ENCODE results near the gene DACT2. TPM values are rescaled to one million over a fixed set of nuclear protein-coding genes. Genes with fewer than 3 reads are reported as not detected.
"Not testable (repeated sequence)": the region's sequence is repeated elsewhere in the genome, so short reads cannot be mapped to it uniquely, and the experiment has no call there.

Gene DACT2
- total RNA-seq, 2 donors from 2014 or later, result 0.24 to 1.7 TPM

DNA sequence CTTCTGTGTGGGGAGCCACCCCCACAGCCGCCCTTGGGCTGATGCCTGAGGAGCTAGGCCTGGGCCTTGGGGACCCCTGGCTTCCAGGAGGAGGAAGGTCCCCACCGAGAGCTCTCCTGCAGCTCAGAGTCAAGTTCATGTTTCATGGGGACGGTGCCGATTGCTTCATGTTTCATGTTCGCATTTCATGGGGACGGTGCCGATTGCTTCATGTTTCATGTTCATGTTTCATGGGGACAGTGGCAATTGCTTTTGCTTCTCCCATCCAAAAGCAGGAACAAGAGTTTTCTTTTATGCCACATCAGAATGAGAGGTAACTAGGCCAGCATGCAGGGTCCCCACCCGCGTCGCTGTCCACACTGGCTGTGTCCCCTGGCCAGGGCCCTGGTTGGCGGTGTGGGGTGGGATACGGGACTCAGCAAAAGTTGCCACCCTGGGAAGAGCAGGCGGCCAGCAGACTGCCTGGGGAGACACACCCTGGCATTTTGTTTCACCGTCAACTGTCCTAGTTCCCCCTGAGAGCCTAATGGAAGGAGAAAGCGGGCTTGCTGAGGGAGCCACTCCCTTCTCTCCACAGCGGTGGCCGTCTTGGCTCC is 46.0 kb downstream of the DACT2 start:
- intact Hi-C loops (cut with DNase I), result no loop called here
- DNase-seq (ENCODE audit: low spot score), result no peak

DNA sequence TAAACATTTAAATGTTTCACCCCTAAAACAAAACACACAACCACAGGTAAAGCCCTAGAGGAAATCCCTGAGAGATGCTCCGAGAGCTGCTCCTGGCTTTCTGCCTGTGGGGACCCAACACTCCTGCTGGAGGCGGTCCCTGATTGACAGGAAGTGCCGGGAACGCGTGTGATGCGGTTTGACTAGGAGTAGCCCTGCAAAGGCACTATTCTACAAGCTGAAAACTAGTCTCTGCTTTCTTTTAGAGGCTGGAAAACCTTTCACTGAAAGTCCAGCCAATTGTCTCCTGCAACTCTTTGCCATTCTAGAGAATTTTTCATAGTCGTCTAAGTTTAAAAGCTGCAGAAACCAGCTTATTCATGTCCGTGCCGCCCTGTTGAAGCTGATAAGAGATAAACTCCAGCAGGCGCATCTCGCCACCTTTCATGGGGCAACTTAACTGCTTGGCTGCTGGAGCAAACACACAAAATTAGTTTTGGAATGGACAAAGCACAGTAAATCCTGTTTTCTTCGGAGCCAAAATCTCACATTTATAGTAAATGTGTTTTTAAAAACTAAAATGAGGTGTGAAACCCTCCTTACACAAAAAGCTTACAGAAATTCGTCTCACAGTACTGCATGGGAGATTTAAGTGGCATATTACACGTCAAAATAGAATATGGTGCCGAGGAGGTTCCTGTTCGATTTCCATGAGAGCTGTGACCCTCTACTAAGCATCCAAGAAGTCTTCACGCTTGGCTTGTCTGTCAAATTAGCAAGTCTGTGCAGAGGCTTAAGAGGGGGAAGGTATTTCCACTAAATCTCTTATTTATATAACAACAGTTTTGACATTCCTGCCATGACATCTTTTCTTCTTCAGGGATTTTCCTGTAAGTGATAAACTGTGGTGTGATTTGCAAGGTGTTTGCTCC is 46.9 kb downstream of the DACT2 start:
- DNase-seq (ENCODE audit: low spot score), result no peak
- intact Hi-C loops (cut with DNase I), result no loop called here

DNA sequence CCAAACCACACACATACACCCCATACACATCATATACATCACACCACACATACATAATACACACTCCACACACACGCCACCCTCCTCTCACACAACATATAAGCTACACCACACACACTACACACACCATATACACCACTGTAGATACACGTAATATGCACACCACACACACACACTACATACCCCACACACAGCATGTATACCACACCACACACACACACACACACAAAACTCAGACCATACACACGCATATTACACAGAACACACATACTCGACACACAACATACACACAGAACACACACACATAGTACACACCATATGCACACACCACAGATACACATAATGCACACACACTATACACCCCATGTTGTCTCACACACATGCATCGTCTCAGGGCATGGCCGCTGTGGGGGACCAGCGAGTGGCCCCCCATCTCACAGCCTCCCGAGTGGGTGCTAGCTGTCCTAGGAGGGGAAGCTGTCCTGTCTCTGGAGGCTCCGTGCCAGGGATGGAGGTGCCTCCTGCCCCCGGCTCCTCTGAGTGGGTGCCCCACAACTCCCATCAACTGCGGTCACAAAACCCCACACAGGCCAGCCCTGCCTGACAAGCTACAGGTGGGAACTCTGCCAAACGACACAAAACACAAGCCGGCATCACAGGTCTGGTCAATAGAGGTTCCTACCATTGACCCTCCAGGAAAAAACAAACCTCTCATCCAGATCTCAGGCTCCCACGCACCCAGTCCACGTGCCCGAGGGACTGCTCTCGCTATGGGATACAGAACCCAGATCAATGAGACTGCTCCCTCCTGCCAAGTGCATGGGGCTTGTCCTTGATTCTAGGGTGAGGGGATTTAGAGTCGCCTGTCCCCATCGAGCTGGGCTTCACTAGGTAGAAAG is 49.1 kb downstream of the DACT2 start:
- DNase-seq (ENCODE audit: low spot score), result no peak
- intact Hi-C loops (cut with DNase I), result no loop called here

- intact Hi-C loops (cut with DNase I), result loop anchor here in 1 of 2 donors (2.0 kb wide), 1 partner anchor 59 kb away; no protein-coding TSS in a partner anchor
- DNase-seq (ENCODE audit: low spot score), result no peak
Measured at GRCh38 chr6:168269455-168270243, 49.9 kb downstream of the DACT2 start.

DNA sequence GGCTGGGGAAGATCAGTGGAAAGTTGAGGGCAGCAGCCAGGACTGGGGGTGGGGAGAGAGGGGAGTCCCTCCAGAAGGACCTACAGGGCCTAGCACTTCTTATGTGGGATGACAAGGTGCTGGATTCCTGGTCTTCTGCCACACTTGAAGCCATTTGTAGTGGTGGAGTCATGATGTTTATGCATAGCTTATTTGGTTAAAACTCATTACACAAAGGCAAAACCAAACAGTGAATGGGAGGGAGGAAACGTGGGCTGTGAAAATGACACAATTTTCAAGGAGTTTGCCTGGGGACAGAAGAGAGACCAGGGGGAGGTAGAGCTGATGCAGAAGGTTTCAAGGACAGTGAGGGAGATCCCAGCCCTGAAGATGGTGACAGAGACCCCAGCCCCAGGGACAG is 50.8 kb downstream of the DACT2 start:
- DNase-seq (ENCODE audit: low spot score), result no peak
- intact Hi-C loops (cut with DNase I), result loop anchor here in 1 of 2 donors (2.0 kb wide), 1 partner anchor 60 kb away; no protein-coding TSS in a partner anchor

DNA sequence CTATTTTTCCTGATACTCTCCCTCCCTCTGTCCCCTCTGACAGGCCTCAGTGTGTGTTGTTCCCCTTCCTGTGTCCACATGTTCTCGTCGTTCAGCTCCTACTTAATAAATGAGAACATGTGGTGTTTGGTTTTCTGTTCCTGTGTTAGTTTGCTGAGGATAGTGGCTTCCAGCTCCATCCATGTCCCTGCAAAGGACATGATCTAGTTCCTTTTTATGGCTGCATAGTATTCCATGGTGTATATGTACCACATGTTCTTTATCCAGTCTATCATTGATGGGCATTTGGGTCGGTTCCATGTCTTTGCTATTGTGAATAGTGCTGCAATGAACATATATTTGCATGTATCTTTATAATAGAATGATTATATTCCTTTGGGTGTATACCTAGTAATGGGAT is 51.8 kb downstream of the DACT2 start:
- not testable (repeated sequence) for DNase-seq (ENCODE audit: low spot score)
- intact Hi-C loops (cut with DNase I), result loop anchor here in 1 of 2 donors (2.0 kb wide), 1 partner anchor 61 kb away; no protein-coding TSS in a partner anchor

DNA sequence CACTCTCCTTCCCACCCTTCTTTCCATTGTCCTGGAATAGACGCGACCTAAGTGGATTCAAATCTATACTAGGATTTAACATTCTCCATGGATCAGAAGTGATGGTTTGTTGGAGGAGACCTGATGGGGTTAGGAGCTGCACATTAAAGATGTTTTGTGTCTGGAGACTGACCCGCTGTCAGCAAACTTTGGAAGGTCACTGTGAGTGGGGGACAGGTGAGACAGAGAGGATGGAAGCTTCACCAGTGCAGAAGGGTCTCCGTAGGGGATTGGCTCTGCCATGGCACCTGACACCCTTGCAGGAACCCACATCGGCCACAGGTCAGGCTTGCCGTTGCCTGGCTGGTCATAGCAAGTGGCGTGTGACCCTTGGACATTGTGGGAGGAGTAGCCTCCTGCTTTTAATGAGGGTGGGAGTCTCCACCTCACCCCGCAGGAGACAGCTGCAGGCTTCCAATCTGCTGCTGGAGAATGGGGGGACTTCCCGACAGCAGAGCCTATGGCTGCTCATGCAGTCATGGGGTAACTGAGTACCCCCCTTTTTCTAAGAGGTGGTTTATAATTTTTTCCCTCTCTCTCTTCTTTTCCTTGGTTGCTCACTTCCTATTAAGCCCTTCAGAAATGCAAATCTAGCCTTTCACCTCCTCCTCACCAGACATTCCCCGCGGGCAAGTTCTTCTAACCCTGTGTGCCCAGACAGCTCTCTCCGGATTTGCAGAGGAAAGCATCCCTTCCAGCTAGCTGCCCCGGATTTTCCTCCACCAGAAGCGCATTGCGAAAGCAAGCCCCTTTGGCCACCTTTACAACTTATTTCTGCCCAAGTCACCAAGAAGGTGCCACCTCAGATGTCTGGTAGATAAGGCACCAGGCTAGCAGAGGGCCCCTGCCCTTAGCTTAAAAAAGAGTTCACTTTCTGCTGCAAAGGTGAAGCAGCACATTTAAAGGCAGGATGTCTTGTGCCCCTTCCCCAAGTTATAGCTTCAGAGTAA is 53.5 kb downstream of the DACT2 start:
- intact Hi-C loops (cut with DNase I), result no loop called here
- no peak for DNase-seq (ENCODE audit: low spot score)

GRCh38 chr6:168265394-168265793 is 54.2 kb downstream of the DACT2 start:
- intact Hi-C loops (cut with DNase I), result no loop called here
- no peak for DNase-seq (ENCODE audit: low spot score)

DNA sequence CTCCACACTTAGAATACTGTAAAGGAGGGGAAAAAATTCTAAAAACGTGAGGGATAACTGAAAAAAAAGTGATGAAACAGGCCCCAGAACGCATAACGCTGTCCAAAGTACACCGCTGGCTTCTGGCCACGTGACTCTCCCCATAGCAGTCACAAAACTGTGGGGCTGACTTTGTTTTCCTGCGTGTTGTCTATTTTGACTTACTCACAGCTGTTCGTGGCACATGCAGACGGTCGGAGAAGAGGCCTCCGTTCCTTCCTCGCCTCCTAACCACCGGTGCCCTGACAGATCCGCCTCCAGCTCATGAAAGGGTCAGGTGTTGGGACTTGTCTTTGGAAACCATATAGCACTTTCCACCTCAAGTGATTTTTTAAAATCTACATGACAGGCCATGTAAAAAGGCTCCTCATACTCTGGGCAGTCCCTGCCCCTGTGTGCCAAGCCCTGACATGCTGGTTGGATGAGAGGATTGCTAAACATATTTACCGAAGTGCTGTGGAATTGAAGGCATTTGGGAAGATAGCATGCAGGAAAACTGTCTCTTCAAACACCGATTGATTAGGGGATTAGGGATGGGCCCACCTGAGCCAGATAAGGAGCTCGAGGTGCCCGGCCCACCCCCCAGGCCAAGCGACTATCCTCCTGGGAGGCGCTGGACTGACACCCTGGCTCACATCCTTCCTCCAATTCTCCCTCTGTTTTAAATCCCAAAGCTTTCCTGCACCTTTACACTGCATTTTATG is 54.8 kb downstream of the DACT2 start:
- peak; percentile 53 for DNase-seq (ENCODE audit: low spot score)
- intact Hi-C loops (cut with DNase I), result no loop called here

DNA sequence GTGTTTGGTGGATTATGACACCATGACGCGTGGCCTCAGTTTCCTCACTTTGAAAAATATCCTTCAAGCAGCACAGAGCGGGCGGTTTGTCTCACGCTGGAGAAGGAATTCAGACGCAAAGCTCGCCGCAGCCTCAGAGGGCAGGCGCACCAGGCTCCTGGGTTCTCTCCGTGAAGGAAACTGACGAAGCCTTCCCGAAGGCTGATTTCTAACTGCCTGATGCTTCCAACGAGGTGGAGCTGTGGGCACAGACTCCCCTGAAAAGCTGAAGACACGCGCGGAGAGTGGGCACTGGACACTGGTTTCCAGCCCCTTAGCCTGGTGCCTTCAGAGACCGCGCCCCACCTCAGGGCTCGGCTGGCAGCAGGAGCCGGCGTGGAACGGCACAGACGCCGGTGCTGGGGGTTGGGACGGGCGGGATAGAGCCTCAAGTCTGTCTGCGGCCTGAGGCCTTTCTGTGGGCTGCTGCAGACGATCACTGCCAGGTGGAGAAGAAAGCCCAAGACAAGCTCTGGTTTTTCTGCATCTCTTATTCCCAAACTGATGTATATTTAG is 56.1 kb downstream of the DACT2 start:
- no peak for DNase-seq (ENCODE audit: low spot score)
- intact Hi-C loops (cut with DNase I), result no loop called here

DNA sequence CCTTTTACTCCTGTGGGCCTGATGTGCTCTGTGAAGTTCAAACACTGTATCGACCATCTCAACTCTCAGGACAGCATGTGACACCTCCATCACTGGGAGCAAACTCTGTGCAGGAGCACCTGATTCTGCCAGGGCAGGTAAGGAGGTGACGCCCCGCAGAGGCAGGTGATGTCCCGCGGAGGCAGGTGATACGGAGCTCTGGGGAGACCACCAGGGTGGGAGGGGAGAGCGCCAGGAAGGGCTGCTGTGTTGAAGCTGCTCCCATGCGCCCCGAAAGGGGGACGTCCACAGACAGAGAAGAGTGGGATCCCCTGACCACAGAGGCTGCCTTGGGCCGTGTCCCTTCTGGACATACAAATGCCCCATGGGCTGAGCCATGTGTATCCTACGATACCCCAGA is 58.3 kb downstream of the DACT2 start:
- intact Hi-C loops (cut with DNase I), result no loop called here

GRCh38 chr6:168260420-168260987 is 59.1 kb downstream of the DACT2 start:
- peak; percentile 71 for DNase-seq (ENCODE audit: low spot score)
- intact Hi-C loops (cut with DNase I), result no loop called here

More for the DNA sequence above, 58.3 kb downstream of the DACT2 start:
- peak; percentile 70 for DNase-seq (ENCODE audit: low spot score)

- intact Hi-C loops (cut with DNase I), result no loop called here
- peak; percentile 62 for DNase-seq (ENCODE audit: low spot score)
Measured at GRCh38 chr6:168258795-168259194, 60.8 kb downstream of the DACT2 start.

DNA sequence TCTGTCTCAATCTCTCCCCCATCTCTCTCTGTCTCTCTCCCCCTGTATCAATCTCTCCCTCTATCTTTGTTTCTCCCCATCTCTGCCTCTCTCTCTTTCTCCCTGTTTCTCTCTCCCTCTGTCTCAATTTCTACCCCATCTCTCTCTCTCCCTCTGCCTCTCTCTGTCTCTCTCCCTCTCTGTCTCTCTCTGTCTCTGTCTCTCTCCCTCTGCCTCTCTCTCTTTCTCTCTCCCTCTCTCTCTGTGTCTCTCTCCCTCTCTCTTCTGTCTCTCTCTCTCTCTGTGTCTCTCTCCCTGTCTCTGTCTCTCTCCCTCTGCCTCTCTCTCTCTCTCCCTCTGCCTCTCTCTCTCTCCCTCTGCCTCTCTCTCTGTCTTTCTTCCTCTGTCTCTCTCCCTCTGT is 62.6 kb downstream of the DACT2 start:
- DNase-seq (ENCODE audit: low spot score), result no peak
- intact Hi-C loops (cut with DNase I), result no loop called here
